HG02642 (cell line): ENCODE data around the gene SPATS2L.

Experiments
- ATAC-seq: cut with Tn5 transposase; IDR thresholded peaks from one replicate; pipeline ENCODE4 v1.9.1; 2021; ENCODE audit warnings: mild to moderate bottlenecking; ENCODE audit not compliant: unreplicated experiment, poor library complexity

Gene SPATS2L

GRCh38 chr2:200403814-200404213 is 97.3 kb downstream of the SPATS2L start:
- no peak for ATAC-seq

GRCh38 chr2:200404615-200405014 is 98.1 kb downstream of the SPATS2L start:
- ATAC-seq, result no peak

- peak; percentile 48 for ATAC-seq
Measured at GRCh38 chr2:200405599-200406298, 99.3 kb downstream of the SPATS2L start.

DNA sequence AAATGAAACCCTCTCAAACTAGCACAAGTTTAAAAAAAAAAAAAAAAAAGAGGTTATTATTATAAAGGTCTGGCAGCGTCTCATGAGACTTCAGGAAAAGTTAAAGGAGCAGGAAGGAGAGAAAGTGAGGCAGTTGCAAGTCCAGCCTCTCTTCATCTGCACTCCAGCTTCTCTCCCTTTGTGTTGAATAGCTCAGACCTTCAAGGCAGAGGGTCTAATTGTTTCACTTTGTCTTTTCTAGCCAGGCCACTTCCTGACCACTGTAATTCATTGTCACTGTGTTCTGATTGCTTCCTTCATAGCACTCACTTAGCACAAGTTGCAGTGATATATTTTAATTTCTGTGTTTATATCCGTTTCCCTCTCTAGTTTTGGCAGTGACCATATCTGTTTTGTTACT is 99.9 kb downstream of the SPATS2L start:
- peak; percentile 61 for ATAC-seq

DNA sequence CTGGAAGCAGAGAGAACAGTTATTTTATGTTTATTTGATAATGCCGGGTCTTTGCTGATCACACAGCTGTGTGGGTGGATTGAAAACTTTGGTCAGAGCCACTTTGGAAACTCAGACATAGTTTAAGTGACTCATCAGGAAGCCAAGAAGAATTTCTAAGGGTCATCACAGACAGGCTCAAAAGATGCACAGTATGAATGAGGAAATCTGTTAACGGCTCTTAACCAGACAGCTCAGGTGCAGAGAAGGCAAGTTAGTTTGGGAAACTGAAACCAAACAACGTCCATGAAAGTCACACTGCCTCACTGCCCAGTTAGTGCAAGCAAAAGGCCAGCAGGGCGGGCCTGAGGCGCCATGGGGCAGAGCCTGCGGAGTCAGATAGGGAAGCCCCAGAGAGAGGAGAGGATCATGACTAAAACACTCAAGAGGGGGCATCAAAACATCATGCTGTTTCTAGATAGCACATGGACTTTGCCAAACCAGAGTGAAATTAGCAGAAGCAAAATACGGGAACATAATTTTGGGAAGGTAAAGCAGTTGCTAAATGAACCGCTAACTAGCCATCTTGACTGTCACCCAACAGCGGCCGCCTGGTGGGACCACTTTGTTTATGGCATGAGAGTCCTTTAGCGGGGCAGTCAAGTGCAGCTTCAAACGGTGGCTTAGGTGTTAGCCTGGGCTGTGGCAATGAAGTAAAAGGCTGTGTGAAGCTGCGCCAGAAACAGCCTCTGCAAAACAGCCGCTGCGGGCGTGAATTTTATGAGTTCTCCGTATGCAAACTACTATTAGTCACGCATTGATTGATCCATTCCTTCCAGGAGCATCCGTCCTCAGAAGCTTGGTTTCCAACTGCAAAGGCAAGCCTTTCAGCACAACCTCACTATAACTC is 102.2 kb downstream of the SPATS2L start:
- no peak for ATAC-seq

GRCh38 chr2:200411831-200412230 is 105.3 kb downstream of the SPATS2L start:
- ATAC-seq, result no peak

- ATAC-seq, result no peak
Measured at GRCh38 chr2:200414367-200414766, 107.9 kb downstream of the SPATS2L start.

DNA sequence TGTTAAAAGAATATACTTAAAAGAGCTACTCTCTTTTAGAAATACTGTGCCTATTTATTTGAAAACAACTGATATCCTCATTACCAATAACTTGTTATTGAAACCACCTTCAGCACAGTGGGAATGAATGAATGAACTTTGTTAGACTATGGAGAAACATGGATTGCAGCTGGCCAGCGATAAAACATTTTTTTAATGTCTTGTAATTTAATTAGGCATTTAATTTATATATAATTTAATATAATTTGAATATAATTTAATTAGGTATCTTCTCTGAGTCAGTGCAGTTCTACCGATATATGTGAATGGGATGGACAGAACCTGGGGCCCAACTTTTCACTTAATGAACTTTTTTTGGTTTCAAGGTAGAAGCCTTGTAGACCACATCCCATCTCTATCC is 109.0 kb downstream of the SPATS2L start:
- ATAC-seq, result no peak

- no peak for ATAC-seq
Measured at GRCh38 chr2:200416878-200417277, 110.4 kb downstream of the SPATS2L start.

DNA sequence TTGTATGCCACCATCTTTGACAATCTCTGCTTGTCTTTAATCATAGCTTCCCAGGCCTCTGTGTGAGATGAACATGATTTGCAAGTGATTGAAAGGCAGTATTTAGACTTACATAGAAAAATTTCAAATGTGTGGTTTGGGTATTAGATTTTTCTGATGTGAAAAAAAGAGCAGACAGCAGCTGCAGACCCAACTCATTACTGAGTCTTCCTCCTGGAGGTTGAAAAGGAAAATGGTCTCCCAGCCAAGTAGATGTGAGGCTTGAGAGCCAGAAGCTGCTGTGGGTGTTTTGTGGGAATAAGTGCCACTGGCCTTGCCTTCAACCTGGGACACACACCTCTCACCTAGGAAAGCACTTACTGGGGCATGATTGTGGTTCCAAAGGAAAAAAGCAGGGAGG is 110.9 kb downstream of the SPATS2L start:
- ATAC-seq, result no peak

DNA sequence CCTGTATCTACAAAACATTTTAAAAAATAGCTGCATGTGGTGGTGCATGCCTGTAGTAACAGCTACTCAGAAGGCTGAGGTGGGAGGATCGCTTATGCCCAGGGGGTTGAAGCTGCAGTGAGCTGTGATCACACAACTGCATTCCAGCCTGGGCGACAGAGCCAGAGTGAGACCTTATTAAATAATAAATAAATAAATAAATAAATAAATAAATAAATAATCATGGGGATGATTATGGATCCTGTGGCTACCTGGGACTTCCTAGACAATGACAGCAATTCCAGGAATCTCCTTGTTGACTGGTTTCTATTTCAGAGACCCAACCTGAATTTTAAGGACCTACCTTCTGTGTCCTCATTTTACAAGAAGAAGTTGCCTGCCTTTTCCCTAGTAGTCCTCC is 111.9 kb downstream of the SPATS2L start:
- ATAC-seq, result no peak

DNA sequence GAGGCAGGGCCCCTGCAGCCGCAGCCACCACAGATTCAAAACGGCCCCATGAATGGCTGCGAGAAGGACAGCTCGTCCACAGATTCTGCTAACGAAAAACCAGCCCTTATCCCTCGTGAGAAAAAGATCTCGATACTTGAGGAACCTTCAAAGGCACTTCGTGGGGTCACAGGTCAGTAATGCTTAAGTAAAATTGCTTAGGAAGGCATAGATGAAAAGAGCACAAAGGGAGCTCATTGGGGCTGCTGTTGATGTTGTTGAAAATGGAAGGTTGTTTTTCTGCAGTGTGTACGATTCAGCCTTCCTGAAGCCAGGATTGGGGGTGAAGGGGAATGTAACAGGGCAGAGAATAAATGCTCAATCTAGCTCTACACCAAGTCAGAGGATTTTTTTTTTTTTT is 112.8 kb downstream of the SPATS2L start:
- no peak for ATAC-seq

- no peak for ATAC-seq
Measured at GRCh38 chr2:200421270-200421669, 114.8 kb downstream of the SPATS2L start.

DNA sequence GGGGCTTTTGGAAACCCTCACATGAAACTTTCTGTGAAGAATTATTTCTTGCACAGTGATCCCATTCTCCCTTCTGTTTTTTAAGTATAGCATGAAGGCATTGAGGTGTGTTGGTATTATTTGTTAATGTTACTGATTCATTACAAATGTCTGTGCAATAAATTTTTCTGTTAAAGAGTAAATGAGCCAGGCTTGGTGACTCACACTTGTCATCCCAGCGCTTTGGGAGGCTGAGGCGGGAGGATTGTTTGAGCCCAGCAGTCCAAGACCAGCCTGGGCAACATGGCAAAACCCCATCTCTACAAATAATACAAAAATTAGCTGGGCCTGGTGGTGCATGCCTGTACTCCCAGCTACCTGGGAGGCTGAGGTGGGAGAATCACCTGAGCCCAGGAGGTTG is 115.6 kb downstream of the SPATS2L start:
- ATAC-seq, result no peak

DNA sequence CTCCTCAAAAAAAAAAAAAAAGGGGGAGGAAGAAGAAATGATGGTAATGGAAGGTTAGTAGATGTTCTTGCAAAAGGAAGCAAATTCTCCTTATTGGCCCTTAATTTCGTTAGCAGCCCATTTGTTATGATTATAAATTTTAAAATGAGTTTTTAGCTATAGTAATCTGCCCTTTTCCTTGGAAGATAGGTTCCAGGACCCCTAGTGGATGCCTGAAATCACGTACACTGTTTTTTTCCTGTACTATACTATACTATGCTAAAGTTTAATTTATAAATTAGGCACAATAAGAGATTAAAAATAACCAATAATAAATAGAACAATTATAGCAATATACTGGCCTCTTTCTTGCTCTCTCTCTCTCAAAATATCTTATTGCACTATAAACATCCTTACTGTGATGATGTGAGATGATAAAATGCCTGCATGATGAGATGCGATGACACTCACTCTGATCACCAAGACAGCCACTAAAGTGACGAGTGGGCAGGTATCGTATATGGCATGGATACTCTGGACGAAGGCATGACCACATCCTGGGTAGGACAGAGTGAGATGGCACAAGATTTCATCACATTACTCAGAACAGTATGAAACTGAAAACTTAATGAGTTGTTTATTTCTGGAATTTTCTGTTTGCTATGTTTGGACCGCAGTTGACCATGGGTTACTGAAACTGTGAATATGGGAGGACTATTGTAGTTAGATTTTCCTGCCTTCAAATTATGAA is 116.2 kb downstream of the SPATS2L start:
- ATAC-seq, result no peak

- ATAC-seq, result no peak
Measured at GRCh38 chr2:200423541-200423940, 117.0 kb downstream of the SPATS2L start.

DNA sequence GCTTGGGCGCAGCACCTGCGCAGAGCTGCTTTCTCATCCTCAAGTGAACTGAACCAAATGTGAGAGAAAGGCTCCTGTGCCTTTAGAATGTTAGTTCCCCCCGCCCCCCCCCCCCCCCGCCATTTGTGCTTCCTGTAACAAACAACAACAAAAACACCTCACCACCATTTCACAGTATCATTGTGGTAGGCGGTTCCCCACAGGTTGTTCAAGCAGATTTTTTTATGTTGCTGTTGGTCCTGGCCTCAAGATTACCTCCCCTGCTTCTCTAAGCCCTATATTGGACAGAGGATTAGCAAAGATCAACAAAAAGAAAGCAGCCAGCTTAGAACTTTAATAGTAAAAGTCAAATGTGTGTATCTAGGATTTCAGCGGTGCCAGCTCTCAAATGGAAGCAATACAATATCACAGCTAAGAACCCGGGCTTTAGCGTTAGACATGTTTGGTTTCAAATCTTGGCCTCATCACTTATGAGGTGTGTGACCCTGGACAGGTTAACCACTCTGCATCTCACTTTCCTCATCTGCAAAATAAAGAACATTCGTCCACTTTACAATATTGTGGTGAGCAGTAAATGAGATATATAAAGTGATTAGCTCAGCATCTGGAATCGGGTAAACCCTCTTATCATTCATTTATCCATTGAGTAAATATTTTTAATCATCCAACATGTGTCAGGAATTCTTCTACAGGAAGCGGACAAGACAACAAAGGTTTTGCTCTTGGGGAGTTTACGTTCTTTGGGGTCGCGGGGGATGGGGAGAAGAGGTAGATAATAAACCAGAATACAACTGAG is 118.7 kb downstream of the SPATS2L start:
- ATAC-seq, result no peak

- no peak for ATAC-seq
Measured at GRCh38 chr2:200426754-200427153, 120.3 kb downstream of the SPATS2L start.

DNA sequence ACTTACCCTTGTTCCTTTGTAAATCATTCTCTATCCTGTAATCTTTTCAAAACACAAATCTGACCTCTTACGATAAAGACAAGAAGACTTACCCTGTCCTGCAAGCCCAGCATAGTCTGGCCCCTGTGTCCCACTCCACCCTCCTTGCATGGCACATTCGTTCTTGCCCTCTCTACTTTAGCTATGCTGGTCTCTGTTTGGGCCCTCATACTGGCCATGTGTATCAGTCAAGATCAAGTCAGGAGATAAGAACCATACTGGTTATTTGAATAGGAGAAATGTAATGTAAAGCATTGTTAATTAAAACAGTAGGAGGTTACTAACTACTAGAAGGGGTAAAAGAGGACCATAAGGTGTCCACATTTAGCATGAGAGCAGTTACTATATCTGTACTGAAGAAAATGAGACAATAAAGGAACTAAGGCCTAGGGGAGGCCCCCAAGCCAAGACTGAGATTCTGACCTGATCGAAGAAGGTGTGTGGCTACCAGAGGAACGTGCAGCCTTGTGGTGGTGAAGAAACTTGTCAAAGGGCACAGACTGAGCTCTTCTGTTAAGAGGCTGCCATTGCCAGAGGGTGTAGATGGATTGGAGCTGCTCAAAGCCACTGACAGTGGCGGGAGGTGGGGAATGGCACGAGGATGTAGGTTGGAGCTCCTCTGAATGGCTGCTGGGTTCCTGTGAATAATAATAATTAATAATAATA is 122.6 kb downstream of the SPATS2L start:
- peak; percentile 55 for ATAC-seq

GRCh38 chr2:200430017-200430416 is 123.5 kb downstream of the SPATS2L start:
- no peak for ATAC-seq
